Esophagus squamous epithelium (tissue), 4 donors: Measurements from ENCODE around the gene DBNL.

ENCODE experiments used
- POLR2A ChIP-seq, 4 donors: fragments of 450-650 bp; IDR thresholded peaks; one replicate each; pipeline ENCODE4 v1.6.1; 2017; ENCODE audit warnings: antibody characterized with exemption in 4 of 4, mild to moderate bottlenecking in 4 of 4, moderate library complexity in 3 of 4
- TF ChIP-seq, protein P1 (sequence below), 6 experiments: fragments of 450-650 bp in 4 of 6; fragments of 200-600 bp in 2 of 6; sonication (generic) in 2 of 6; IDR thresholded peaks; one replicate each; pipeline ENCODE4 v1.5.1; 2016 to 2019; ENCODE audit warnings: antibody characterized with exemption in 6 of 6, mild to moderate bottlenecking in 4 of 6, moderate library complexity in 4 of 6

DNA sequence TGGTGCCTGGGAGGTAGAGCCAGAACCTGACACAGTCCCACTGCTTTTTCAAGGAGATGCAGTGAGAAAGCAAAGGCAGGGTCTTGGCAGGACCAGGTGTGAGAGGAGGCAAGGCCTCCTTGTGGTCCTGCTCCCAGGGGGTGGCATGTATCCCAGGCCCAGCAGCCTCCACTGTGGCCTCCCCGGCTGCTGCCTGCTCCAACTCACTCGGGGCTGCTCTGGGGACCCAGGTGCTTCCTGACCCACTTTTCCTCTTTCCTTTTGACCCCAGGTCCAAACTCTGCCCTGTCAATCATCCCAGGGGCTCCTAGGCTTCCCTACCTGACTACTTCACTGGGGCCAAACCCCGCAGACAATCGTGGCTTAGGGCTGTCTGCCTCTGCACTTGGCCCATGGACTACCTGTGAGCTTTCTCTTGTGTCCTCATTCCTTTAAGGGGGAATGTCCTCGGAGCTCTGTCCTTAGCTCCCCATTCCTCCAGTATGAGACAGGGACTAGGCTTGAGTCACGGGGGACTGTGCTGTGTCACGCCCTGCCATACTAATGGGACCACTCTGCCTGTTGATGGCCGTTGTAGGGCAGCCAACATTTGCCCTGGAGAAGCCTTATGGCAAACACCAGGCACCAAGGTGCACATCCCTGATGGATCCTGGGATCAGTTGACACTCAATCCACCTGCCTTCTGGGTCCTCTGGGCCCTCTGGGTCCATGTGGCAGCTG lies 58.5 kb downstream of the DBNL start:
- TF ChIP-seq, protein P1, sequence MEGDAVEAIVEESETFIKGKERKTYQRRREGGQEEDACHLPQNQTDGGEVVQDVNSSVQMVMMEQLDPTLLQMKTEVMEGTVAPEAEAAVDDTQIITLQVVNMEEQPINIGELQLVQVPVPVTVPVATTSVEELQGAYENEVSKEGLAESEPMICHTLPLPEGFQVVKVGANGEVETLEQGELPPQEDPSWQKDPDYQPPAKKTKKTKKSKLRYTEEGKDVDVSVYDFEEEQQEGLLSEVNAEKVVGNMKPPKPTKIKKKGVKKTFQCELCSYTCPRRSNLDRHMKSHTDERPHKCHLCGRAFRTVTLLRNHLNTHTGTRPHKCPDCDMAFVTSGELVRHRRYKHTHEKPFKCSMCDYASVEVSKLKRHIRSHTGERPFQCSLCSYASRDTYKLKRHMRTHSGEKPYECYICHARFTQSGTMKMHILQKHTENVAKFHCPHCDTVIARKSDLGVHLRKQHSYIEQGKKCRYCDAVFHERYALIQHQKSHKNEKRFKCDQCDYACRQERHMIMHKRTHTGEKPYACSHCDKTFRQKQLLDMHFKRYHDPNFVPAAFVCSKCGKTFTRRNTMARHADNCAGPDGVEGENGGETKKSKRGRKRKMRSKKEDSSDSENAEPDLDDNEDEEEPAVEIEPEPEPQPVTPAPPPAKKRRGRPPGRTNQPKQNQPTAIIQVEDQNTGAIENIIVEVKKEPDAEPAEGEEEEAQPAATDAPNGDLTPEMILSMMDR (IDR thresholded peaks at IDR 0.05), result no peak
- no peak for TF ChIP-seq POLR2A (IDR thresholded peaks at IDR 0.05)
